ENCODE measurements around the gene PGGT1B.

PGGT1B gene

GRCh38 chr5:115241881-115242642 lies 20.6 kb downstream of the PGGT1B start:
- no peak overlapping the region for H3K4me3 ChIP-seq (ENCODE audit: insufficient read depth, low read length, poor library complexity, severe bottlenecking)
- no peaks in the 10 kb centered on the region for H3K27me3 ChIP-seq (ENCODE audit: low read length)
- no peak overlapping the region for H2AFZ ChIP-seq (ENCODE audit: low read depth, low read length, severe bottlenecking)
- peaks cover 10% of the 10 kb centered on the region; the same call in 1 of the 2 replicates for H3K79me2 ChIP-seq (ENCODE audit: insufficient read depth, low read length)
- no peak overlapping the region for H3K27ac ChIP-seq (ENCODE audit: low read depth, low read length)
- H3K36me3 ChIP-seq (ENCODE audit: low read length): peaks cover 14% of the 10 kb centered on the region; the same call in 1 of the 2 replicates
- peaks cover 7% of the 10 kb centered on the region; the same call in 1 of the 2 replicates for H3F3A ChIP-seq (ENCODE audit: insufficient read depth)
- peaks cover 8% of the 10 kb centered on the region; the same call in 1 of the 2 replicates for H4K20me1 ChIP-seq (ENCODE audit: low read depth, low read length)
- H3K9me2 ChIP-seq (replicated peaks; ENCODE audit: insufficient read depth, low read length): no peaks in the 10 kb centered on the region
- no peaks in the 10 kb centered on the region for H3K9me3 ChIP-seq (ENCODE audit: insufficient read depth, low read length)
- H3K9ac ChIP-seq (ENCODE audit: low read length): no peak overlapping the region
- no peak overlapping the region for H3K4me2 ChIP-seq (ENCODE audit: low read depth, low read length, poor library complexity, severe bottlenecking)
- TF ChIP-seq EZH2phosphoT487 (conservative IDR thresholded peaks at IDR 0.05; ENCODE audit: low read length) (no peak), CTCF (IDR thresholded peaks at IDR 0.05; ENCODE audit: insufficient read depth, low read length, poor library complexity, severe bottlenecking) (no peak)

- Histone ChIP-seq H3K36me3 (ENCODE audit: low read length) (peaks cover 25% of the 10 kb centered on the region; the same call in 1 of the 2 replicates), H3K27me3 (ENCODE audit: low read length) (no peaks in the 10 kb centered on the region), H2AFZ (ENCODE audit: low read depth, low read length, severe bottlenecking) (no peak overlapping the region), H3K79me2 (ENCODE audit: insufficient read depth, low read length) (no peaks in the 10 kb centered on the region), H3K9ac (ENCODE audit: low read length) (no peak overlapping the region), H3K27ac (ENCODE audit: low read depth, low read length) (no peak overlapping the region), H3F3A (ENCODE audit: insufficient read depth) (no peaks in the 10 kb centered on the region), H3K4me2 (ENCODE audit: low read depth, low read length, poor library complexity, severe bottlenecking) (no peak overlapping the region), H3K9me3 (ENCODE audit: insufficient read depth, low read length) (no peaks in the 10 kb centered on the region), H3K9me2 (replicated peaks; ENCODE audit: insufficient read depth, low read length) (no peaks in the 10 kb centered on the region), H3K4me3 (ENCODE audit: insufficient read depth, low read length, poor library complexity, severe bottlenecking) (no peak overlapping the region), H4K20me1 (ENCODE audit: low read depth, low read length) (no peaks in the 10 kb centered on the region)
- TF ChIP-seq CTCF (IDR thresholded peaks at IDR 0.05; ENCODE audit: insufficient read depth, low read length, poor library complexity, severe bottlenecking): no peak
- no peak for TF ChIP-seq EZH2phosphoT487 (conservative IDR thresholded peaks at IDR 0.05; ENCODE audit: low read length)
Observed at GRCh38 chr5:115237066-115237465, 25.6 kb downstream of the PGGT1B start.

GRCh38 chr5:115236599-115236998 lies 26.1 kb downstream of the PGGT1B start:
- H3K27ac ChIP-seq (ENCODE audit: low read depth, low read length): no peak overlapping the region
- no peaks in the 10 kb centered on the region for H3K9me3 ChIP-seq (ENCODE audit: insufficient read depth, low read length)
- no peak overlapping the region for H3K4me3 ChIP-seq (ENCODE audit: insufficient read depth, low read length, poor library complexity, severe bottlenecking)
- H3K36me3 ChIP-seq (ENCODE audit: low read length): peaks cover 25% of the 10 kb centered on the region; the same call in 1 of the 2 replicates
- no peak overlapping the region for H2AFZ ChIP-seq (ENCODE audit: low read depth, low read length, severe bottlenecking)
- H3K27me3 ChIP-seq (ENCODE audit: low read length): no peaks in the 10 kb centered on the region
- H3K9ac ChIP-seq (ENCODE audit: low read length): no peak overlapping the region
- no peaks in the 10 kb centered on the region for H3K79me2 ChIP-seq (ENCODE audit: insufficient read depth, low read length)
- TF ChIP-seq CTCF (IDR thresholded peaks at IDR 0.05; ENCODE audit: insufficient read depth, low read length, poor library complexity, severe bottlenecking): no peak
- no peak for TF ChIP-seq EZH2phosphoT487 (conservative IDR thresholded peaks at IDR 0.05; ENCODE audit: low read length)
- no peaks in the 10 kb centered on the region for H4K20me1 ChIP-seq (ENCODE audit: low read depth, low read length)
- no peaks in the 10 kb centered on the region for H3F3A ChIP-seq (ENCODE audit: insufficient read depth)
- no peaks in the 10 kb centered on the region for H3K9me2 ChIP-seq (replicated peaks; ENCODE audit: insufficient read depth, low read length)
- H3K4me2 ChIP-seq (ENCODE audit: low read depth, low read length, poor library complexity, severe bottlenecking): no peak overlapping the region

Data from SU-DHL-6 (cell line).